Neural cell (in vitro differentiated cells): Measurements from ENCODE around the gene C19orf53. TPM values are rescaled to one million over a fixed set of nuclear protein-coding genes. Genes with fewer than 3 reads are reported as not detected.

Experiments used
- H2AFZ ChIP-seq: fragments of 200-600, 300-800 bp; sonication (generic), shearing (Covaris generic); 2 replicates; pipeline ENCODE4 v1.6.0; 2014; ENCODE audit warnings: low read depth, mild to moderate bottlenecking, antibody characterized with exemption, low read length, moderate library complexity
- H3F3A ChIP-seq: fragments of 200-600 bp; shearing (Covaris generic); 2 replicates; pipeline ENCODE4 v1.6.1; 2016; ENCODE audit warnings: mild to moderate bottlenecking, moderate library complexity, mixed read lengths, antibody characterized with exemption, low read length; ENCODE audit not compliant: insufficient read depth, poor library complexity, severe bottlenecking
- H3K27ac ChIP-seq: fragments of 200-600, 300-800 bp; sonication (generic), shearing (Covaris generic); 2 replicates; pipeline ENCODE4 v1.5.1; 2014; ENCODE audit warnings: mild to moderate bottlenecking, low read length, moderate library complexity
- H3K27me3 ChIP-seq: fragments of 300-800, 200-600 bp; sonication (generic), shearing (Covaris generic); 2 replicates; pipeline ENCODE4 v1.6.0; 2014; ENCODE audit warnings: mild to moderate bottlenecking, low read depth, low read length, moderate library complexity; ENCODE audit not compliant: insufficient read depth
- H3K36me3 ChIP-seq: fragments of 300-800, 200-600 bp; sonication (generic), shearing (Covaris generic); 2 replicates; pipeline ENCODE4 v1.5.1; 2014; ENCODE audit warnings: mild to moderate bottlenecking, antibody characterized with exemption, low read length, moderate library complexity; ENCODE audit not compliant: insufficient read depth
- H3K4me2 ChIP-seq: fragments of 300-800, 200-600 bp; sonication (generic), shearing (Covaris generic); 2 replicates; pipeline ENCODE4 v1.6.0; 2014; ENCODE audit warnings: mild to moderate bottlenecking, low read length
- H3K4me3 ChIP-seq: fragments of 300-800, 200-600 bp; sonication (generic), shearing (Covaris generic); 2 replicates; pipeline ENCODE4 v1.5.1; 2014; ENCODE audit warnings: mild to moderate bottlenecking, low read length, moderate library complexity
- H3K79me2 ChIP-seq: fragments of 200-600 bp; shearing (Covaris generic); replicated peaks from 2 replicates; pipeline ENCODE4 v1.6.0; 2014; ENCODE audit warnings: mild to moderate bottlenecking, low read length, moderate library complexity; ENCODE audit not compliant: insufficient read depth
- H3K9ac ChIP-seq: fragments of 300-800, 200-600 bp; sonication (generic), shearing (Covaris generic); 2 replicates; pipeline ENCODE4 v1.6.1; 2016; ENCODE audit warnings: mild to moderate bottlenecking, low read length, mixed read lengths
- H3K9me2 ChIP-seq: fragments of 200-600 bp; shearing (Covaris generic); 2 replicates; pipeline ENCODE4 v1.6.1; 2016; ENCODE audit warnings: mild to moderate bottlenecking, low read length, mixed read lengths; ENCODE audit not compliant: insufficient read depth
- H3K9me3 ChIP-seq: fragments of 200-600, 300-800 bp; sonication (generic), shearing (Covaris generic); 2 replicates; pipeline ENCODE4 v1.6.1; 2016; ENCODE audit warnings: mild to moderate bottlenecking, mixed run types, low read length, moderate library complexity, mixed read lengths
- H4K20me1 ChIP-seq: fragments of 200-600 bp; shearing (Covaris generic); 2 replicates; pipeline ENCODE4 v1.6.1; 2016; ENCODE audit warnings: mild to moderate bottlenecking, mixed run types; ENCODE audit not compliant: insufficient read depth
- CTCF ChIP-seq: fragments of 450-650 bp; IDR thresholded peaks from 2 replicates; pipeline ENCODE4 v1.5.1; 2014; ENCODE audit warnings: antibody characterized with exemption, mild to moderate bottlenecking, moderate library complexity; ENCODE audit not compliant: poor library complexity, severe bottlenecking
- EP300 ChIP-seq: fragments of 450-650 bp; conservative IDR thresholded peaks from 2 replicates; pipeline ENCODE4 v1.6.1; 2014; ENCODE audit warnings: antibody characterized with exemption, mild to moderate bottlenecking, moderate library complexity; ENCODE audit not compliant: poor library complexity, severe bottlenecking
- EZH2 ChIP-seq: fragments of 200-600, 300-800 bp; shearing (Covaris generic), sonication (generic); IDR thresholded peaks from 2 replicates; pipeline ENCODE4 v1.6.1; 2014; ENCODE audit warnings: antibody characterized with exemption, low read length, borderline replicate concordance, mild to moderate bottlenecking; ENCODE audit not compliant: insufficient read depth, poor library complexity, severe bottlenecking
- MXI1 ChIP-seq: fragments of 450-650 bp; conservative IDR thresholded peaks from 2 replicates; pipeline ENCODE4 v1.6.1; 2014; ENCODE audit warnings: antibody characterized with exemption, mild to moderate bottlenecking; ENCODE audit not compliant: poor library complexity, severe bottlenecking
- POLR2AphosphoS5 ChIP-seq: IDR thresholded peaks from 2 replicates; pipeline ENCODE4 v1.6.1; 2012
- RAD21 ChIP-seq: fragments of 450-650 bp; conservative IDR thresholded peaks from 2 replicates; pipeline ENCODE4 v1.6.1; 2014; ENCODE audit warnings: antibody characterized with exemption, mild to moderate bottlenecking, moderate library complexity
- REST ChIP-seq: IDR thresholded peaks from 2 replicates; pipeline ENCODE4 v1.6.1; 2012; ENCODE audit warnings: borderline replicate concordance
- SMC3 ChIP-seq: fragments of 450-650 bp; conservative IDR thresholded peaks from 2 replicates; pipeline ENCODE4 v1.6.1; 2014; ENCODE audit warnings: antibody characterized with exemption, mild to moderate bottlenecking, moderate library complexity; ENCODE audit not compliant: poor library complexity
- TAF1 ChIP-seq: IDR thresholded peaks from 2 replicates; pipeline ENCODE4 v1.6.1; 2012; ENCODE audit warnings: low read depth
- polyA plus RNA-seq: library from polyadenylated mRNA; depleted of rRNA; stranded (reverse); fragments of >200 nt; gene quantifications from 2 replicates; pipeline ENCODE4 v1.2.3, GENCODE V29; 2014

C19orf53 gene
- polyA plus RNA-seq, 1 donor from 2014 or later = 104 TPM

- Histone ChIP-seq H3K9ac (no peak overlapping the region), H3K9me2 (no peaks in the 10 kb centered on the region), H3K4me3 (no peak overlapping the region), H3K79me2 (no peaks in the 10 kb centered on the region), H3F3A (no peaks in the 10 kb centered on the region), H2AFZ (no peak overlapping the region), H3K9me3 (no peaks in the 10 kb centered on the region), H3K36me3 (no peaks in the 10 kb centered on the region), H3K4me2 (no peak overlapping the region), H3K27me3 (no peaks in the 10 kb centered on the region), H4K20me1 (no peaks in the 10 kb centered on the region), H3K27ac (no peak overlapping the region)
- no peak for TF ChIP-seq MXI1
- TF ChIP-seq TAF1 = no peak
- TF ChIP-seq REST = no peak
- no peak for TF ChIP-seq EZH2
These were observed 38.3 kb downstream of the C19orf53 start for GRCh38 chr19:13812544-13812943.

- Histone ChIP-seq H3K9me2 (no peaks in the 10 kb centered on the region), H3K4me3 (no peak overlapping the region), H3K27me3 (no peaks in the 10 kb centered on the region), H3K4me2 (no peak overlapping the region), H3K9ac (no peak overlapping the region), H3F3A (no peaks in the 10 kb centered on the region), H3K27ac (no peak overlapping the region), H3K79me2 (no peaks in the 10 kb centered on the region), H4K20me1 (no peaks in the 10 kb centered on the region), H3K36me3 (no peaks in the 10 kb centered on the region), H2AFZ (no peak overlapping the region), H3K9me3 (no peaks in the 10 kb centered on the region)
- TF ChIP-seq POLR2AphosphoS5 (no peak), MXI1 (no peak), CTCF (no peak), SMC3 (no peak), RAD21 (no peak), REST (no peak), EP300 (no peak), EZH2 (no peak)
These were observed 38.9 kb downstream of the C19orf53 start for GRCh38 chr19:13813147-13813546.
